HG03196 (cell line): ENCODE data around the gene NBR1.
"Not testable (repeated sequence)": the region's sequence is repeated elsewhere in the genome, so short reads cannot be mapped to it uniquely, and the experiment has no call there.

ENCODE experiments used
- ATAC-seq: cut with Tn5 transposase; IDR thresholded peaks from one replicate; pipeline ENCODE4 v1.9.1; 2021; ENCODE audit not compliant: unreplicated experiment

The NBR1 gene

DNA sequence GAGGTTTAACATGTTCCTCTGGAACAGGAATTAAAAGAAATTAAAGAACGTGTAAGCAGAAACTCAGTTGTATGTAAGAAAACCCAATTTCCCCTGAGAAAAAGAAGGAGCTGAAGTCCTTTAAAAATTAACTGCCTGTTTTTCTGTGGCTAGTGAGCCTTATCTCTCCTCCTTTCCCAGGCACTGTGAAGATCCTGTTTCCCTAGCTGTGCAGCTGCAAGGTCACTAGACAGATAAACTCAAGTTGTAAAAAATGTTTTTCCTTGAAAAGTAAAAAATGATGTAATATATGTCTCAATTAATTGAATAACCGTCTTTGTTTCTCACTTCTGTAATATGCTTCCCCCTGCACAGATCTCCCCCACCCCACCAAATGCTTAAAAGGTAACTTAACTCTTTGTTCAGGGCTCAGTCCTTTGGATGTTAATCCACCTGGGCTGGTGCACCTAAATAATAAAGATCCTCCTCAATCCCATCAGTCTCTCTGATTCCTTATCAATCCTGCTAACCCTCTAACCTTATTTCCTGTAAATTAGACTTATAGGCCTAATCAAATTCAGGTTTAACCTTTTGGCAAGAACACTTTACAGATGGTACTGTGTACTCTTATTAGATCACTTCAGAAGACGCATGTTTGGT lies 17.7 kb upstream of the NBR1 start:
- not testable (repeated sequence) for ATAC-seq

DNA sequence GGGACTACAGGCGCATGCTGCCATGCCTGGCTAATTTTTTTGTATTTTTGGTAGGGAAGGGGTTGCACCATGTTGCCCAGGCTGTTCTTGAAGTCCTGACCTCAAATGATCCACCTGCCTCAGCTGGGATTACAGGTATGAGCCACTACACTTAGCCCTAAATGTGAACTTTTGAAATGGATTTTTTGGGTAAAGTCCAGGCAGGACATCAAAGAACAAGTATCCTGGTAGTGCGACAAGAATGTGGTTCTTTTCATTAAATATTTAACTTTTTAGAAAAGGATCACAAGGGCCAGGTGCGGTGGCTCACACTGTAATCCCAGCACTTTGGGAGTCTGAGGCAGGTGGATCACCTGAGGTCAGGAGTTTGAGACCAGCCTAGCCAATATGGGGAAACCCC lies 15.3 kb upstream of the NBR1 start:
- no peak for ATAC-seq

DNA sequence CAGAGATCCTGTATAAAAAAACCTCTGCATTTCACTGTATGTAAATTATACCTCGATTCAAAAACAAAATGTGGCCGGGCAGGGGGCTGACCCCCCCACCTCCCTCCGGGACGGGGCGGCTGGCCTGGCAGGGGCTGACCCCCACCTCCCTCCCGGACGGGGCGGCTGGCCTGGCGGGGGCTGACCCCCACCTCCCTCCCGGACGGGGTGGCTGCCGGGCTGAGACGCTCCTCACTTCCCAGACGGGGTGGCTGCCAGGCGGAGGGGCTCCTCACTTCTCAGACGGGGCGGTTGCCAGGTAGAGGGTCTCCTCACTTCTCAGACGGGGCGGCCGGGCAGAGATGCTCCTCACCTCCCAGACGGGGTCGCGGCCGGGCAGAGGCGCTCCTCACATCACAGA lies 11.8 kb upstream of the NBR1 start:
- not testable (repeated sequence) for ATAC-seq

DNA sequence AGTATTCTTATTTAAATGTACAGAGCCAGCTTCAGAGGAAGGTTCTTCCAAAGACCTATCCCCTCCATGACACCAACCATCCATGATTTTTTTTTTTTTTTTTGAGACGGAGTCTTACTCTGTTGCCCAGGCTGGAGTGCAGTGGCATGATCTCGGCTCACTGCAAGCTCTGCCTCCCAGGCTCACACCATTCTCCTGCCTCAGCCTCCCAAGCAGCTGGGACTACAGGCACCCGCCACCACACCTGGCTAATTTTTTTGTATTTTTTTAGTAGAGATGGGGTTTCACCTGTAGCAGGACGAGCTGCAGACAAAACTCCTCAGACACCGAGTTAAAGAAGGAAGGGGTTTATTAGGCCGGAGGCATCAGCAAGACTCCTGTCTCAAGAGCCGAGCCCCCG lies 11.1 kb upstream of the NBR1 start:
- ATAC-seq: not testable (repeated sequence)

DNA sequence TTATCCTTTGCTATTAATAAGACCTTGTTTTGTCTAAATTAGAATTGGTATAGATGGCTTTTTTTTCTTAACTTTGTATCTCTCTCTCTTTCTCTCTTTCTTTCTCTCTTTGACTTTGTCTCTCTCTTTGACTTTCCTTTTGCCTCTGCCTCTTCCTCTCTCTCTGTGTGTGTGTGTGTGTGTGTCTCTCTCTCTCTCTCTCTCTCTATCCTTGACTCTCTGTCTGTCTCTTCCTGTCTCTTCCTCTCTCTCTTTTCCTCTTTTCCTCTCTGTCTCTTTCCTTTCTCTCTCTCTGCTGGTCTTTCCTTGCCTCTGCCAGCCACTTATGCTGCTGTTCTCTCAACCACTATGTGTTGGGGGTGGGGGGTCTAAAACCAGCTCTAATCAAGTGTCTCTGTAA lies 5.0 kb upstream of the NBR1 start:
- not testable (repeated sequence) for ATAC-seq

DNA sequence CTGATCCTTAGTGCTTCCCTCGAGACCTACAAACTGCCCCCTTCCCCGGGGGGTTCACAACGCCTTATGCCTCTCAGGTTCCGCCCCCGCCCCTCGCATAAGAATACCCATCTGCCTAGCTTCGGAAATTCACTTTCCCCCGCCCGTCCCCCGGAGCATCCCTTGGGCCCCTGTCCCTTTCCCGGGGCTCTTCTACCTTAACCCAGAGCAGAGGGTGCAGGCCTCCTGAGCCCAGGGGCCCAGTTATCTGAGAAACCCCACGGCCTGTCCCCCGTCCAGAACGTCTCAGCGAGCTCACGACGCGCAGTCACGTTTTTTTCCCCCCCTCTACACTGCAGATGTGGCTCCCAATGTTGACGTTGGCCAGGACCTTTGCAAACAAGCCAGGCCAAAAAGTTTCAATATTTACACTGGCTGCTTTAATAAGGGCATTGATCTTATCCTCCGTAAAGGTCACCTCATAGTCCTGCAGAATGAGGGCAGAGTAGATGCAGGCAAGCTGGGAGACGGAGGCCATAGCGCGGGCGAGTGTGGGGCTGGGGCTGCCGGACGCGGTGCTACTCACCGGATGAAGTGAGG lies 1.4 kb upstream of the NBR1 start:
- ATAC-seq: peak; percentile 21

DNA sequence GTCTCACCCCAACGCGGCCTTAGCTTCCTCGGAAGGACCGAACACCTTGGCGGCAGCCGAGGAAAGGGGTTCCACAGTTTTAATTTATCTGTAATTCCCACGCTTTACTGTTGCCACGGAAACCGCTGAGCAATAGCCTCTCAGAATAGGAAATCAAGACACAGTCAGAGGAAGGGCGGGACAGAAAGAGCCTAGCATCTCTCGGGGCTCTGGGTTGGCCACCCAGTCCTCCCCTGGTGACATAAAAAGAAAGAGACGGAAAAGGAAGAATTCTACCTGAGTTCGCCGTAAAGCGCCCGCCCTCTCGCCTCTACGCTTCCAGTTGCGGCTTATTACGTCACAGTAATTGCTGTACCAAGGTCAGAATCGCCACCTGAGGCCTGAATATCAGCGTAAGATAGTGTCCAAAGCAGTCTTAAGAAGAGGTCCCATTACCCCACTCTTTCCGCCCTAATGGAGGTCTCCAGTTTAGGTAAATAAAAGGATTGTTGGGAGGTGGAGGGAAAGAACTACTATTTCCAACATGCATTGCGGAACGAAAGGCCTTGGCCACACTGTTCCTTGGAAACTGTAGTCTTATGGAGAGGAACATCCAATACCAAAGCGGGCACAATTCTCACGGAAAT lies 761 bp upstream of the NBR1 start:
- ATAC-seq: peak; percentile 55

DNA sequence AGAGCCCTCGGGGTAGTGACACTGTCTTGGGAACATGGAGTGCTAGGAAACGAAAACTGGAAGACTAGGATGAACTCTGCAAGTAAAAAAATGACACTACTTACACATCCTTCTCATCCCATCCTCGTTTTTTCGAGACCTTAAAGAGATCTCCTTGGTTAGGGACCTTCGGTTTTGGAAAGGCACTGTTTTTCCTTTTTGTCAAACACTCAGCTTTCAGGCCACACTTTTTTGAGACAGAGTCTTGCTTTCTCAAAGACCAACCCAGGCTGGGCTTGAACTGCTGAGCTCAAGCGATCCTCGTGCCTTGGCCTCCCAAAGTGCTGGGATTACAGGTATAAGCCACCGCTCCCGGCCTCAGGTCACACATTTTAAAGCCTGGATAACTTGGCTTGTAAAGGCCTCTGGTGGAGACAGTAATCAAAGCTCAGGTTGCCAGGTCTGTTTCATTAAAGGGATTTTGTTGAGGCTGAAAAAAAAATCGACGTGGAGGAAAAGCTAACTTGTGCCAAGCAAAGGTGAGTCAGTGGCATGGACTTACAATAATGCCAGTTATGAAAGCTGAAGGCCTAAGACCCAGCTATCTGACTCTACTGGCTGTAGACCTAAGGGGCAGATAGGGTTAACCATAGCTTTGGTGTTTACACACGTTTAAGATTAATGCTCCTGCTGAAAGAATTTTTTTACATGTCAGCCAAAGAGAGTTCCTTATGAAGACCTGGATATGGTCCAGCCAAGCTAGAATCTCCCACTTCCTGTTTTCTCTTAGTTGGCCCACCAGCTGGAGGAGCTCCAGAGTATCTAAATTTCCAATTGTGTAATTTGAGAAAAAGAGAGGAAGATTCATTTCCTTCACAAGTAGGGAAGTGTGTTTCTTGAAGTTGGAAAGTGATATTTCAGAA lies 823 bp downstream of the NBR1 start:
- no peak for ATAC-seq

DNA sequence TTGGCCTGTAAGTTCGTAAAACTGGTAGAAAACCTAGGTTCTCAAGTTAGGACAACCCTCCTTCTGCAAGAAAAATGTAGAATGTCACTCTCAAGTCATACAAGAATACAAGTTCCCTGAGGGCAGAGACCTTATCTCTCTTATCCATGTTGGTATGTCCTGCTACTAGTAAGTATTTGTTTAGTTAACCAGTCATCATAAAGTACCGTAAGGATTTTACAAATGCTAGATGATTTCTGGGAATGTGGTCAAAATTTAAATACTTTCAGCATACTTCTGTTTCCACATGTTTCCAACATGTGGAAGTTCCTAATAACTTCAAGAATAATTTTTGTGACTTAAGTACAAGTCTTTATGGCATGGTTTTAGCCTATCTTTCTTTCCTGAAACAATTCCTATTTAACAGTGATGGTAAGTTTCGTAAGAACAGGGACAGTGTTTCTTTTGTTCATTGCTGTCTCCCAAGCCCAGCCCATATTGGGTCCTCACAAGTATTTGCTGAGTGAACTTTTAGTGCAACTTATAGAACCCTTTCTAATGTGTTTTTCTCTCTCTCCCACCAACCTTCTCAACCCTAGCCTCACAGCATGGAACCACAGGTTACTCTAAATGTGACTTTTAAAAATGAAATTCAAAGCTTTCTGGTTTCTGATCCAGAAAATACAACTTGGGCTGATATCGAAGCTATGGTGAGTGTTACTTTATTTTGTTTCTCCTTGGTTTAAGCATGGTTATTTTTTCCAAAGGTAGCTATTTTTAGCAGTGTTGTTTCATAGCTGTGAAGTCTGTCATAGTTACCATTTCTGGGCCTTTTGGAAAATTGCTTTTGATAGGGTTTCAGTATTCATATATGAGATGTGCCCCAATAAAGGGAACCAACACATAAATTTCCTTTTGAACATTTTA lies 4.5 kb downstream of the NBR1 start:
- ATAC-seq: no peak

DNA sequence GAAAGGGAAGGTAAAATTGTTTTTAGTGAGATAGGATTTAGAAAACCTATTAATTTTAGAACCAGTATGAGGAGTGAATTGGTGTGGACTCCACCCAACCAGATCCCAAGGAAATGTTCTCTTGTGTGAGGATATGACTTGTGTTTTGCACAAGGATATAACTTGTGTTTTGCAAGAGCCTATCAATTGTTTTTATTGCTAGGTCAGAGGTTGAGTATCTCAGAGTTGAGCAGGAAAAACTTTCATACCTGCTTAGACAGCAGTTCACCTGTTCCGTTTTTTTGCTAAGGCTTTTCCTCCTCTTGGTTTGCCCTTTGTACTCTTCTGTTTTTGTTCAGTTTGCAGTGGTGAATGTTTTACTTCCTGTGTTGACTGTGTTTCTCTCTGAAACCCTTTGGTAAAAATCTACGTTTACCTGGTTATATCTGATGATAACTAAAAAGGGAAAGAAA lies 5.1 kb downstream of the NBR1 start:
- ATAC-seq: no peak

DNA sequence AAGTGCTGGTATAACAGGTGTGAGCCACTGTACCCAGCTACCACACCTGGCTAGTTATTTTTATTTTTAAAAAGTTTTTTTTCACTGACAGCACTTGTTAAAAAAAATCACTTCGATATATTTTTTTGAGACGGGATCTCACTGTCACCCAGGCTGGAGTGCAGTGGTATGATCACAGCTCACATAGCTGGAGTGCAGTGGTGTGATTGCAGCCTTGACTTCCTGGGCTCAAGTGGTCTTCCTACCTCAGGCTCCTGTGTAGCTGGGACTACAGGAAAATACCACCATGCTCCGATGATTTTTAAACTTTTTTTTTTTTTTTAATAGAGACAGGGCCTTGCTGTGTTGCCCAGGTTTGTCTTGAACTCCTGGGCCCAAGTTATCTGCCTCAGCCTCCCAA lies 12.9 kb downstream of the NBR1 start:
- no peak for ATAC-seq

DNA sequence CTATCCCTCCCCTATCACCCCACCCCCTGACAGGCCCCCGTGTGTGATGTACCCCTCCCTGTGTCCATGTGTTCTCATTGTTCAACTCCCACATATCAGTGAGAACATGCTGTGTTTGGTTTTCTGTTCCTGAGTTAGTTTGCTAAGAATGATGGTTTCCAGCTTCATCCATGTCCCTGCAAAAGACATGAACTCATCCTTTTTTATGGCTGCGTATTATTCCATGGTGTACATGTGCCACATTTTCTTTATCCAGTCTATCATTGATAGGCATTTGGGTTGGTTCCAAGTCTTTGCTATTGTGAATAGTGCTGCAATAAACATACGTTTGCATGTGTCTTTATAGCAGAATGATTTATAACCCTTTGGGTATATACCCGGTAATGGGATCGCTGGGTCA lies 15.6 kb downstream of the NBR1 start:
- ATAC-seq: not testable (repeated sequence)

DNA sequence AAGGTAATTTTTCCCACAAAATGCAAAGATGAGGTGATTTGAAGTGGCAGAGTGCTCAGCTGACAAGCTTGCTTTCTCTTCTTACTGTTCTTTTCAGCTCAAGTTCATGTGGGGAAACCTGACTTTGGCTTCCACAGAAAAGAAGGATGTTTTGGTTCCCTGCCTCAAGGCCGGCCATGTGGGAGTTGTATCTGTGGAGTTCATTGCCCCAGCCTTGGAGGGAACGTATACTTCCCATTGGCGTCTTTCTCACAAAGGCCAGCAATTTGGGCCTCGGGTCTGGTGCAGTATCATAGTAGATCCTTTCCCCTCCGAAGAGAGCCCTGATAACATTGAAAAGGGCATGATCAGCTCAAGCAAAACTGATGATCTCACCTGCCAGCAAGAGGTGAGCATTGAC lies 22.2 kb downstream of the NBR1 start:
- ATAC-seq: no peak

DNA sequence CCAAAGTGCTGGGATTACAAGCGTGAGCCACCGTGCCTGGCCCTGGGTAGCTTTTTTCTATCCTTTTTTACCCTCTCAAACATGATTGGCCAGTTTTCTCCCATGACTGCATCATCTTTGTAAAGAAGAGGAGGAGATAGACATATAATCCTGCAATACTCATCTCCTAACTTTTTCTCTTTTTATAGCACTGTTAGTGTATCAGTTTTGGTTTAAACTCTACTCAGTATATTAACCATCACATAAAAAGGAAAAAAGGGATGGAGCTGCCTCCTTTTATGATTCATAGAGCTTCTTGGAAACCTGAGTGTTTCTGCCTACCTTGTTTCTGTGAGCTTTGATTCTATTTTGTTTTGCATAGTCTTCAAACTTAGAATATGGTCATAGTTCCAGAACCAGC lies 28.6 kb downstream of the NBR1 start:
- ATAC-seq: no peak

DNA sequence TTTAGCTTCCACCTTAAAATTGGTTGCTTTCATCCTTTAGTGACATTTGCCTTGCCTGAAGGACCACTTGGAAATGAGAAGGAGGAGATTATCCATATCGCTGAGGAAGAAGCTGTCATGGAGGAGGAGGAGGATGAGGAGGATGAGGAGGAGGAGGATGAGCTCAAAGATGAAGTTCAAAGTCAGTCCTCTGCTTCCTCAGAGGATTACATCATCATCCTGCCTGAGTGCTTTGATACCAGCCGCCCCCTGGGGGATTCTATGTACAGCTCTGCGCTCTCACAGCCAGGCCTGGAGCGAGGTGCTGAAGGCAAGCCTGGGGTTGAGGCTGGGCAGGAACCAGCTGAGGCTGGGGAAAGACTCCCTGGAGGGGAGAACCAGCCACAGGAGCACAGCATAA lies 29.1 kb downstream of the NBR1 start:
- no peak for ATAC-seq

DNA sequence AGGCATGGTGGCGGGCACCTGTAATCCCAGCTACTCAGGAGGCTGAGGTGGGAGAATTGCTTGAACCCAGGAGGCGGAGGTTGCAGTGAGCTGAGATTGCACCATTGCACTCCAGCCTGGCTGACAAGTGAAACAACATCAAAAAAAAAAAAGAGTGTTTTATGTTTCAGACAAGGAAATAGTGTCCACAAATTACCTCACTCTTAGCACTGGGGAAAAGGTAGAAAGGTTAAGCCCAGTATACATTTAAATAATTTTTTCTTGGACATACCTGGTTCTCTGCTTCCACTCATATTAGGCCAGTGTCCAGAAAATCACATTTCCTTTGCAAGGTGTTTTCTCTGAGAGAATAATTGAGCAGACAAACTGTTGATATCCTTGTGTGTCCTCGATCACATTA lies 32.0 kb downstream of the NBR1 start:
- not testable (repeated sequence) for ATAC-seq

DNA sequence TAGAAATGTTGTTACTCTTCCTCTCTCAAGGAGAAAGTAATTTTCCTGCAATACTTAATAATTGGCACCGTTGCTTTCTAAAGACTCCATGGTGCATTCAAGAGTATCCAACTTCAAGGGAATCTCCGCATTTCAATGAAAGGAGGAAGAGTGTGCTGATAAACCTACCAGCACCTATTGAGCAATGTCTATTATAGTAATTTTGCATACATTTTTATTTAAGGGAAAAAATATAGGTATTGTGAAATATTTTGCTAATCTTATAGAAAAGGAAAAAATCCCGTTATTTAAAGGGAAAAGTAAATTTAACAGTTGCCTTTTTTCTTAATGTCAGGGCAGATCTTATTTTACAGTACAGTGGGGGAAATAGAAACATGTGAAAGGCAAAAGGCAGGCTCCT lies 39.6 kb downstream of the NBR1 start:
- no peak for ATAC-seq

DNA sequence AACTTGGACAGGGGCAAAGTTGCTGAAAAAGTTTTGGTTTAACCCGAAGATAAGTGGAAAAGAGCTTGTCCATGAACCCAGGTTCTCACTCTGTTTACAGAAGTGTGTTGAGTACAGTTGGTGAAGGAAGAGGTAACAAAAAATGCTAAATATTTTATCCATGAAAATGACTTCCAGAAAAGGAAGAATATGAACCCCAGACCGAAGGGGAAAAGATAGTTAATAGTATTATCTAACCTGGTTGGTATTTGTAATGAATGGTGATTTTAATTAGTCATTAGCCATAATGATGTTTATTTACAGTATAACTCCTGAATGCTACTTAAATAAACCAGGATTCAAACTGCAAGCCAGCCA lies 40.1 kb downstream of the NBR1 start:
- ATAC-seq: no peak

DNA sequence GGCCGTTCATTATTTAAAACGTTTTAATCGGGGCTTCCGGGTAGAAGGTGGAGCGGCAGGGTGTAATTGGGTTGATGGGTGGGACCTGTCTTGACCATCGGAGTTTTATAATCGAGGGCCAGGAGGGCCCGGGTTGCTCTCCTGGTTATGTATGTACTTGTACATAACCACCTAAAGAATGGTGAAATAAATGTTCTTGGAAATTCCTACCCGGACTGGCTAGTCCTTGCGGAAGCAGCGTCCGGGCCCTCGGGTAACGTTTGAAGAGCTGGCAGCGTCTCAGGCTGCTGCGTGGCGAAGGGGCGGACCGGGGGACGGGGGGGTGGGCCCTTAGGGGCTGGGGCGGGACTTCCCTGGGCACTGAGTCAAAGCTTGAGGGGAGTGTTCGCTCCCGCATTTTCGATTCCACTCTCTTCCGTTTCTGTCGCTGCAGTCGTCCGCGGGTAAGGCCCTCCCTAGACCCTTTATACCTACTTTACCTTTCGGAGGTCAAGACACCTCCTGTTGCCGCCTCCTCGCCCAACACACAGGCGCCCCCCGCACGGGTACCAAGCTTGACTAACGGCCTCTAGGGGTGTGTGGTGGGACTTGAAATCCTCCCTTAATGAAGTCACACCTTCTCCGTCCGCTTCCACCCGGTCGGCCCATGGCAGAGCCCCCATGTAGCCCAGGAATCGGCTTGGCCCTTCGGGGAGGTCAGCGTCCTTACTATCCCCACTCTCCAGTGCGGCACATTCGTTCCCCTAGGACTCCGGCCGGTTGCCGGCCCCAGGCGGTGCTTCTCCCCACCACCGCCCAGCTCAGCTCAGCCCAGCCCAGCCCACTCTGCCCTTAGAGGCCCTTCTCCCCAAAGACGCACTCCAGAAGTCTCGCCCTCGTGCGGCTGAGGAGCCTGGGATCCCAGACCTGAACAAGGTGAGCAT lies 40.7 kb downstream of the NBR1 start, which contains the start of gene TMEM106A:
TSS of gene TMEM106A (plus strand) at position 396 of the 923 bp plus-strand sequence. CDS start 1,167 bp downstream, outside the sequence.
- ATAC-seq: peak; percentile 60
